AG09309 (cell line): Measurements from ENCODE around the gene SHB.

ENCODE experiments used
- DNase-seq: peaks from one replicate; pipeline ENCODE4 v3.0.0-alpha.2; 2010; ENCODE audit warnings: low read depth
- H3K4me3 ChIP-seq: 2 replicates; pipeline ENCODE4 v1.5.1; 2011; ENCODE audit warnings: mild to moderate bottlenecking, low read depth, low read length, moderate library complexity; ENCODE audit not compliant: control insufficient read depth
- TF ChIP-seq, protein P1 (sequence below): IDR thresholded peaks from 2 replicates; pipeline ENCODE4 v1.5.1; 2011; ENCODE audit warnings: mild to moderate bottlenecking, low read depth, low read length, inconsistent platforms; ENCODE audit not compliant: insufficient read depth, control insufficient read depth; ENCODE audit errors: missing control alignments

SHB gene

DNA sequence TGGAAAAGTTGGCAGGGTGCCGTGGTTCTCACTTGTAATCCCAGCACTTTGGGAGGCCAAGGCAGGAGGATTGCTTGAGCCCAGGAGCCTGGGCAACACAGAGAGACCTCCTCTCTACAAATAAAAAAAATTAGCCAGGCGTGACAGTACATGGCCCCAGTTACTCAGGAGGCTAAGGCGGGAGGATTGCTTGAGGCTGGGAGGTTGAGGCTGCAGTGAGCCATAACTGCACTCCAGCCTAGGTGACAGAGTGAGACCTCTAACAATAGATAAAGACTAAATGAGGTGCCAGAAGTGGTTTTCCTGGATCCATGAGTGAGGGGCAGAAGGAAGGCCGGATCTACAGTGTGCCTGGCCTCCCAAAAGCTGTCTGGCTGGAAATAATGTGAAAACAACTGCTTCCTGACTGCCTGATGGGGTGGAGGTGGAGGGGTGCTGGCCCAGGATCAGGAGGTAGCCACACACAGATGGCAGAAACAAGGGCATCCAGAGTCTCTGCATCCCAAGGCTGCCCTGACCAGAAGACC is 4.1 kb downstream of the SHB start:
- TF ChIP-seq, protein P1, sequence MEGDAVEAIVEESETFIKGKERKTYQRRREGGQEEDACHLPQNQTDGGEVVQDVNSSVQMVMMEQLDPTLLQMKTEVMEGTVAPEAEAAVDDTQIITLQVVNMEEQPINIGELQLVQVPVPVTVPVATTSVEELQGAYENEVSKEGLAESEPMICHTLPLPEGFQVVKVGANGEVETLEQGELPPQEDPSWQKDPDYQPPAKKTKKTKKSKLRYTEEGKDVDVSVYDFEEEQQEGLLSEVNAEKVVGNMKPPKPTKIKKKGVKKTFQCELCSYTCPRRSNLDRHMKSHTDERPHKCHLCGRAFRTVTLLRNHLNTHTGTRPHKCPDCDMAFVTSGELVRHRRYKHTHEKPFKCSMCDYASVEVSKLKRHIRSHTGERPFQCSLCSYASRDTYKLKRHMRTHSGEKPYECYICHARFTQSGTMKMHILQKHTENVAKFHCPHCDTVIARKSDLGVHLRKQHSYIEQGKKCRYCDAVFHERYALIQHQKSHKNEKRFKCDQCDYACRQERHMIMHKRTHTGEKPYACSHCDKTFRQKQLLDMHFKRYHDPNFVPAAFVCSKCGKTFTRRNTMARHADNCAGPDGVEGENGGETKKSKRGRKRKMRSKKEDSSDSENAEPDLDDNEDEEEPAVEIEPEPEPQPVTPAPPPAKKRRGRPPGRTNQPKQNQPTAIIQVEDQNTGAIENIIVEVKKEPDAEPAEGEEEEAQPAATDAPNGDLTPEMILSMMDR, result no peak
- DNase-seq, result no peak
- H3K4me3 ChIP-seq, result no peak overlapping the region

DNA sequence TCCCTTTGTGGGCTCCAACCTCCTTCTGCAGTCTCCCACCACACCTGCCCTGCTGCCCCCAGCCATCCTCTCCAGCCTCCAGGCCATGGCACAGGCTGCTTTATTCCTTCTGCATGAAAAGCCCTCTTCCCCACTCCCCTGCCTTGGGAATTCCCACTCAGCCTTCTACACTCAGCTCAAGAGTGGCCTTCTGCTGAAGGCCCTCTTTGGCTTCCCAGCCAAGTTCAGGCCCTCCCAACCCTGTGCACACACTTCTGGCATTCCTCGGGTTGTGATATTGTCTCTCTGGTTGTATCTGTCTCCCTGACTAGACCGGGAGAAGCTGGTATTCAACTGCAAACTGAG is 5.7 kb downstream of the SHB start:
- H3K4me3 ChIP-seq, result no peak overlapping the region
- no peak for DNase-seq
- TF ChIP-seq, protein P1, result no peak

DNA sequence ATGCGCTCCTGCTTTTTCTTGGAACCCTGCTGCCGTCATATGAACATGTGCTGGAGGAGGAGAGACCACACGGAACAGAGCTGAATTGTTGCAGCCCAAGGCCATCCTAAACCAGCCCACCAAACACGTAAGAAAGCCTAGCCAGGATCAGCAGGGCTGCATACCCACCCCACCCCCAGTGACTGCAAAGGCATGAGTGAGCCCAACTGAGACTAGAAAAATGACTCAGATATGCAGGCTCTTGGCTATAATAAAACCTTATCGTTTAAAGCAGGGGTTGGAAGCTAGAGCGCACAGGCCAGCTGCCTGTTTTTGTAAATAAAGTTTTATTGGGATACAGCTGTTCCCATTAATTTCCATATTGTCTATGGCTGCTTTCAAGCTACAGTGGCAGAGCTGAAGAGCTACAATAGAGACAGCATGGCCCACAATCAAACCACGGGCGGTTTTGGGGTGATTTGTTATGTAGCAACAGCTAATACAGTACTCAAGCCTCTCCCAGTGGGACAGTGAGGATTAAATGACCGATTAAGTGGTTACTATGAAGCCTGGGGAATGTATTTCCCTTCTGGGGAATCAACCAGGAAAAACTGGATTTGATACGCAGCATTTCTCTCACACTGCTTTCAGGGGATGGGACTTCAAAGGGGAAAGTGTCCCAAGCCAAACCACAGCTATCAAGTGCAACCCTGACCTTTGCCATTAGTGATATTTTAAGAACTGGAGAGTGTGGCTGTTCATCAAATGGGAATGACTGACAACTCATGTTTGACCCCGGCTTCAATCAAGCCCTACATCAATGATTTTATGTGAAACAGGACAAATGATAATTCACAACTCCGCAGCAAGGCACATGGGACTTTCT is 6.3 kb downstream of the SHB start:
- TF ChIP-seq, protein P1, result no peak
- no peak for DNase-seq
- H3K4me3 ChIP-seq, result no peak overlapping the region

DNA sequence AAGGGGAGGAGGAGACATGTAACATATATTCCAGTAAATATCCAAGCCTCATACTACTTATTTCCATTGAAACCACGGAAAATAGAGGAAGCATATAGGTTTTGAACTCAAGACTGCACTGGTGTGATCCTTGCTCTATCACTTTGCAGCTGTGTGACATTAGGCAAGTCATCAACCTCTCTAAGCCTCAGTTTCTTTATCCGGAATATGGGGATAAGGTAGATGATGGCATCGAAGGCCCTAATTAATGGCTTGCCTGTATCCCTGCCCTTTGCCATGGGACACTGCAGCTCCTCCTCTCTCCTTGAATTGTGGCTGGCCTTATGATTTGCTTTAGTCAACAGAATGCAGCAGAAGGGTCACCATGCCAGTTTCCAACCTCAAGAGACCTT is 6.9 kb downstream of the SHB start:
- DNase-seq, result no peak
- H3K4me3 ChIP-seq, result no peak overlapping the region
- TF ChIP-seq, protein P1, result no peak

DNA sequence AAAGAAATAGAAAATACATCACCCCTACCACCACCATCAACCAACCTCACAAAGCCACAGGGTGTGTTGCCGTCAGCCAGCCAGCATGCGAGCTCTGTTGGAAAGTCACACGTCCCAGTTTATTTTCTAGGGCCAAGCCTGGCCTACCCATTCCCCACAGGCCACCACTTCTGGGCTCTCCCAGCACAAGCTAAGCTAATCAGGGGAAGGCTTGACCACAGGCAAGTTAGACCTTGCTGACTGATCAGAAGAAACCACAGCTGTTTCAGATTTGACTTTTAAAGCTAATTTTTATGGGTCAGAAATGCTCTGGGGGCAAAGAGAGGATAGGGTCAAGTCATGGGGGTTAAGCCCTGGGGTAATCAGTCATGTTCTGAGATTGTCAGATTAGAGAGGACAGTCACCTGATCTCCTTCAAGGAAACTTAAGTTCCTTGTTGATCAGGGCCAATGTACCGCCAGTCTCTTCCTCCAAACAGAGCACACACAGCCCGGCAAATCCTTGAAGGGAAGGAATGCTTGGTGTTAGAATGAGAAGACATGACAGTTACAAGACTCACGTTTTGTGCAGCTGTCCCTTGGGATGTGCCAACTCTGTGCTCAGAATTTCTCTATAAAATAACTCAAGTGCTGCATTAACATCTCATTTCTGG is 7.6 kb downstream of the SHB start:
- H3K4me3 ChIP-seq, result no peak overlapping the region
- DNase-seq, result no peak

DNA sequence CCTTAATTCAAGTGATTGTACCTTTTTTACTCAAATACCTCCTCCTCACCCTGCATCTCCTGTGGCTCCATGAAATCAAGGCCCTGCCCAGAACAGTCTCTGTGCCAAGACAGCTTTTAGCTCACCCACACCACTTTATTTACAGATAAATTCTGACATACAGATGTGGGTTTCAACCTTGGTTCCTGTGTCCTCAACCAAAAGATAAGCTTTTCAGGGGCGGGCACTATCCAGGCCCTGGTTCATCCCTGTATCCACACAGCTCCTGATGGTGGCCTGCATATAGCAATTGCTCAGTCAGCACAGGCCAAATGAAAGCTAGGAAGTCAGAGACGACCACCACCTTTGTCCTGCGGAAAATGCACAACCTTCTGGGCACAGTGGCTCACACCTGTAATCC is 8.3 kb downstream of the SHB start:
- no peak overlapping the region for H3K4me3 ChIP-seq
- TF ChIP-seq, protein P1, result no peak
- no peak for DNase-seq

More for the DNA sequence above, 7.6 kb downstream of the SHB start:
- TF ChIP-seq, protein P1, result no peak
